Activated gamma-delta T cell treated with anti-CD3 and anti-CD28 coated beads, Interleukin-2, amount 50 U/mL, for 16 hours (primary cell): ENCODE measurements around the gene TIMM17B.

Experiments used
- DNase-seq: peaks from one replicate; pipeline ENCODE4 v3.0.0-alpha.2; 2020; ENCODE audit warnings: low read depth

The TIMM17B gene

GRCh38 chrX:48897625-48898306, at the start of gene TIMM17B, which contains the start of gene PQBP1:
Gene TIMM17B, minus strand, starts transcription at chrX:48897768. Its CDS starts 19 bp downstream, at chrX:48897749.
Gene PQBP1, plus strand, starts transcription at chrX:48897930. Its CDS starts 580 bp downstream, at chrX:48898510.
- peak; percentile 74 for DNase-seq

GRCh38 chrX:48945517-48946348, 48.2 kb upstream of the TIMM17B start:
- DNase-seq, result no peak

GRCh38 chrX:48942895-48943294, 45.3 kb upstream of the TIMM17B start:
- no peak for DNase-seq

GRCh38 chrX:48940404-48940955, 42.9 kb upstream of the TIMM17B start:
- no peak for DNase-seq

- DNase-seq, result no peak
Measured at GRCh38 chrX:48939524-48940228, 42.1 kb upstream of the TIMM17B start.

GRCh38 chrX:48938721-48939425, 41.3 kb upstream of the TIMM17B start:
- DNase-seq, result peak; percentile 61

GRCh38 chrX:48937054-48937907, 39.7 kb upstream of the TIMM17B start:
- DNase-seq, result peak; percentile 91

GRCh38 chrX:48936429-48937053, 39.0 kb upstream of the TIMM17B start:
- no peak for DNase-seq

GRCh38 chrX:48935301-48935670, 37.7 kb upstream of the TIMM17B start:
- no peak for DNase-seq

- no peak for DNase-seq
Measured at GRCh38 chrX:48934581-48935300, 37.2 kb upstream of the TIMM17B start.

- DNase-seq, result no peak
Measured at GRCh38 chrX:48933757-48934156, 36.2 kb upstream of the TIMM17B start.

- DNase-seq, result no peak
Measured at GRCh38 chrX:48927736-48928382, 30.3 kb upstream of the TIMM17B start.

GRCh38 chrX:48927123-48927522, 29.6 kb upstream of the TIMM17B start:
- DNase-seq, result no peak

- no peak for DNase-seq
Measured at GRCh38 chrX:48924270-48924669, 26.7 kb upstream of the TIMM17B start.

GRCh38 chrX:48923771-48924170, 26.2 kb upstream of the TIMM17B start:
- DNase-seq, result no peak

GRCh38 chrX:48920718-48921104, 23.1 kb upstream of the TIMM17B start:
- no peak for DNase-seq

GRCh38 chrX:48919947-48920717, 22.6 kb upstream of the TIMM17B start:
- no peak for DNase-seq

GRCh38 chrX:48919360-48919841, 21.8 kb upstream of the TIMM17B start:
- DNase-seq, result no peak
